IMR-90 (cell line): ENCODE measurements around the gene CXCL11. TPM values are rescaled to one million over a fixed set of nuclear protein-coding genes. Genes with fewer than 3 reads are reported as not detected.

Source experiments
- ATAC-seq: fragments of 200-7000 bp; cut with Tn5 transposase; 2 replicates; pipeline ENCODE4 v1.9.1; 2020; ENCODE audit warnings: low read depth, mild to moderate bottlenecking, moderate library complexity
- BruUV-seq: library from RNA; stranded (reverse); fragments of 400-500 nt; replicated peaks from 2 replicates; lab custom pipeline; 2021; lab: Mats Ljungman, UMichigan
- CTCF ChIA-PET: fragments of 300-600 bp; formaldehyde crosslinking; extraction: SDS; loops from one replicate; lab custom pipeline; 2021; ENCODE audit warnings: antibody characterized with exemption; lab: Yijun Ruan, JAX
- POLR2A ChIA-PET: fragments of 300-600 bp; sonication (Branson Sonifier 250); formaldehyde crosslinking; loops from one replicate; lab custom pipeline; 2022; ENCODE audit warnings: antibody characterized with exemption; ENCODE audit not compliant: unreplicated experiment; lab: Charles Lee
- DNase-seq: peaks from one replicate; pipeline ENCODE4 v3.0.0; 2013
- H2AFZ ChIP-seq: replicated peaks from 2 replicates; pipeline ENCODE3; 2013; ENCODE audit warnings: low read length, mild to moderate bottlenecking; ENCODE audit not compliant: poor library complexity
- H2AK5ac ChIP-seq: 2 replicates; pipeline ENCODE4 v1.6.1; 2013; ENCODE audit warnings: low read depth, low read length, inconsistent platforms
- H2AK9ac ChIP-seq: replicated peaks from 2 replicates; pipeline ENCODE3; 2013; ENCODE audit warnings: mild to moderate bottlenecking, low read depth, low read length, moderate library complexity; ENCODE audit not compliant: poor library complexity
- H2BK120ac ChIP-seq: 2 replicates; pipeline ENCODE4 v1.6.1; 2013; ENCODE audit warnings: low read depth, low read length, inconsistent platforms
- H2BK15ac ChIP-seq: 3 replicates; pipeline ENCODE4 v1.6.1; 2013; ENCODE audit warnings: low read depth, low read length, inconsistent platforms
- H2BK20ac ChIP-seq: 2 replicates; pipeline ENCODE4 v1.6.1; 2013; ENCODE audit warnings: low read depth, mild to moderate bottlenecking, inconsistent platforms, low read length, moderate library complexity
- H2BK5ac ChIP-seq: 2 replicates; pipeline ENCODE4 v1.6.1; 2013; ENCODE audit warnings: mild to moderate bottlenecking, low read depth, low read length, inconsistent platforms; ENCODE audit not compliant: poor library complexity, severe bottlenecking
- H3K14ac ChIP-seq: replicated peaks from 2 replicates; pipeline ENCODE4 v1.6.1; 2013; ENCODE audit warnings: low read depth, low read length, inconsistent platforms
- H3K18ac ChIP-seq: 2 replicates; pipeline ENCODE4 v1.6.1; 2013; ENCODE audit warnings: low read depth, low read length, control low read depth
- H3K23ac ChIP-seq: 2 replicates; pipeline ENCODE4 v1.6.1; 2013; ENCODE audit warnings: low read depth, low read length, inconsistent platforms
- H3K27ac ChIP-seq: 2 replicates; pipeline ENCODE4 v1.5.1; 2013; ENCODE audit warnings: mild to moderate bottlenecking, control low read depth, low read length; ENCODE audit not compliant: insufficient read depth
- H3K27me3 ChIP-seq: 2 replicates; pipeline ENCODE4 v1.6.1; 2013; ENCODE audit warnings: low read length; ENCODE audit not compliant: control insufficient read depth, insufficient read depth
- H3K36me3 ChIP-seq: 2 replicates; pipeline ENCODE4 v1.6.1; 2013; ENCODE audit warnings: low read length, mixed read lengths; ENCODE audit not compliant: control insufficient read depth, insufficient read depth
- H3K4ac ChIP-seq: 2 replicates; pipeline ENCODE4 v1.6.1; 2013; ENCODE audit warnings: low read depth, low read length, inconsistent platforms
- H3K4me1 ChIP-seq: 2 replicates; pipeline ENCODE4 v1.6.1; 2013; ENCODE audit warnings: low read length, mixed read lengths; ENCODE audit not compliant: control insufficient read depth, insufficient read depth
- H3K4me2 ChIP-seq: 2 replicates; pipeline ENCODE4 v1.6.1; 2013; ENCODE audit warnings: low read depth, mild to moderate bottlenecking, control low read depth, low read length, moderate library complexity
- H3K4me3 ChIP-seq: 2 replicates; pipeline ENCODE4 v1.5.1; 2013; ENCODE audit warnings: low read depth, mild to moderate bottlenecking, control low read depth, low read length, moderate library complexity; ENCODE audit not compliant: insufficient read depth
- H3K56ac ChIP-seq: 2 replicates; pipeline ENCODE4 v1.6.1; 2013; ENCODE audit warnings: low read length, inconsistent platforms; ENCODE audit not compliant: insufficient read depth; ENCODE audit errors: extremely low read depth
- H3K79me1 ChIP-seq, 2 experiments: 2 replicates each; pipeline ENCODE4 v1.6.1; 2013; ENCODE audit warnings: low read length in 2 of 2, inconsistent platforms in 1 of 2, low read depth in 1 of 2
- H3K9ac ChIP-seq: 2 replicates; pipeline ENCODE4 v1.6.1; 2013; ENCODE audit warnings: low read depth, low read length, control low read depth
- H3K9me1 ChIP-seq: 2 replicates; pipeline ENCODE4 v1.6.1; 2013; ENCODE audit warnings: low read length, inconsistent platforms; ENCODE audit not compliant: insufficient read depth
- H3K9me3 ChIP-seq: 2 replicates; pipeline ENCODE4 v1.6.1; 2013; ENCODE audit warnings: low read length; ENCODE audit not compliant: control insufficient read depth, insufficient read depth
- H4K20me1 ChIP-seq: 2 replicates; pipeline ENCODE4 v1.6.1; 2013; ENCODE audit warnings: low read length, inconsistent platforms; ENCODE audit not compliant: insufficient read depth
- H4K5ac ChIP-seq: 2 replicates; pipeline ENCODE4 v1.6.1; 2013; ENCODE audit warnings: mild to moderate bottlenecking, low read depth, low read length, control low read depth
- H4K8ac ChIP-seq, 2 experiments: 2 replicates each; pipeline ENCODE4 v1.6.1; 2013; ENCODE audit warnings: low read depth in 2 of 2, low read length in 2 of 2, control low read depth in 1 of 2, inconsistent platforms in 1 of 2
- H4K91ac ChIP-seq: 2 replicates; pipeline ENCODE4 v1.6.1; 2013; ENCODE audit warnings: low read depth, low read length, inconsistent platforms; ENCODE audit not compliant: insufficient read depth
- FOS ChIP-seq: fragments of 150-350 bp; IDR thresholded peaks from 2 replicates; pipeline ENCODE4 v1.6.1; 2016; ENCODE audit warnings: low read depth, low read length
- MAFK ChIP-seq: IDR thresholded peaks from 2 replicates; pipeline ENCODE4 v1.6.1; 2012; ENCODE audit warnings: low read depth, low read length, improper control_type of control experiment
- RAD21 ChIP-seq: IDR thresholded peaks from 2 replicates; pipeline ENCODE4 v1.6.1; 2012; ENCODE audit warnings: low read length, improper control_type of control experiment
- RFX5 ChIP-seq: IDR thresholded peaks from 2 replicates; pipeline ENCODE4 v1.8.0; 2012; ENCODE audit warnings: low read depth, mild to moderate bottlenecking, low read length, moderate library complexity
- SMC3 ChIP-seq: fragments of 150-350 bp; IDR thresholded peaks from 2 replicates; pipeline ENCODE4 v1.6.1; 2016; ENCODE audit warnings: low read depth, mild to moderate bottlenecking, antibody characterized with exemption, low read length, moderate library complexity
- WGBS, 2 experiments: methylation state at CpG; one replicate each; pipeline versions ENCODE4 v1.1.5 to v1.1.7; 2013; ENCODE audit warnings: missing lambda C conversion rate in 2 of 2; ENCODE audit not compliant: insufficient read length in 1 of 2; ENCODE audit errors: extremely low coverage in 2 of 2; 5-methylcytosine and 5-hydroxymethylcytosine counted together
- dilution Hi-C: fragments of 300-500 bp; cut with HindIII; formaldehyde crosslinking; loops from one replicate; pipeline ENCODE4 v1.14.3; 2018; ENCODE audit warnings: low sequenced_read_pairs; ENCODE audit not compliant: unreplicated experiment
- in situ Hi-C: fragments of 300-500 bp; cut with MboI; formaldehyde crosslinking; loops from 3 replicates; pipeline ENCODE4 v1.14.3; 2019; ENCODE audit warnings: low sequenced_read_pairs, inconsistent platforms, mixed read lengths
- intact Hi-C: fragments of 100-400 bp; cut with micrococcal nuclease; formaldehyde crosslinking; loops from 2 replicates; pipeline ENCODE4 v1.10.0; 2022
- polyA plus RNA-seq, 3 experiments: library from polyadenylated mRNA; depleted of rRNA; stranded (reverse); fragments of >200 nt; gene quantifications; 2 replicates each; pipeline ENCODE4 v1.2.3, GENCODE V29; 2012; ENCODE audit warnings: low replicate concordance in 1 of 3
- total RNA-seq: library from RNA; depleted of rRNA; stranded (reverse); fragments of >200 nt; gene quantifications from 2 replicates; pipeline ENCODE4 v1.2.3, GENCODE V29; 2012

CXCL11 gene
- total and polyA plus RNA-seq, 2 of the 4 experiments (the other 2 are of a cell fraction), result under 0.01 TPM; not detected in 1

GRCh38 chr4:76009311-76009710, 26.6 kb downstream of the CXCL11 start:
- H3K79me1 ChIP-seq, result no peaks in the 10 kb centered on the region; a peak in 1 of 4 replicates
- no peak for ATAC-seq
- TF ChIP-seq SMC3, result no peak
- no peak for TF ChIP-seq MAFK
- TF ChIP-seq RFX5, result no peak
- TF ChIP-seq FOS, result no peak
- no peak for TF ChIP-seq RAD21
- no peaks in the 10 kb centered on the region for H3K9me3 ChIP-seq
- BruUV-seq, result no TSS peak
- no peak overlapping the region for H3K4me3 ChIP-seq
- H2BK5ac ChIP-seq, result no peak overlapping the region
- H4K20me1 ChIP-seq, result no peaks in the 10 kb centered on the region
- H3K9me1 ChIP-seq, result peaks cover 13% of the 10 kb centered on the region
- H3K36me3 ChIP-seq, result no peaks in the 10 kb centered on the region
- POLR2A ChIA-PET, result no interaction called here
- no peak for DNase-seq
- dilution Hi-C loops, result no loop called here
- no peak overlapping the region for H3K14ac ChIP-seq
- no peak overlapping the region for H4K8ac ChIP-seq
- no peak overlapping the region for H3K27ac ChIP-seq
- H2BK15ac ChIP-seq, result no peak overlapping the region
- H2AFZ ChIP-seq, result no peak overlapping the region
- CTCF ChIA-PET, result interaction anchor here (1.9 kb wide), 1 partner anchor 13 kb away, joined by 5 read pairs; no protein-coding TSS in a partner anchor
- H2BK20ac ChIP-seq, result no peak overlapping the region
- no peak overlapping the region for H2BK120ac ChIP-seq
- H3K56ac ChIP-seq, result no peak overlapping the region
- H2AK5ac ChIP-seq, result no peak overlapping the region
- intact Hi-C loops, result no loop called here
- H3K23ac ChIP-seq, result no peak overlapping the region
- in situ Hi-C loops, result no loop called here
- H4K91ac ChIP-seq, result no peak overlapping the region
- no peak overlapping the region for H3K4ac ChIP-seq
- peaks cover 19% of the 10 kb centered on the region for H3K4me1 ChIP-seq
- H3K18ac ChIP-seq, result no peak overlapping the region
- no peaks in the 10 kb centered on the region for H3K27me3 ChIP-seq
- no CpG with 5 or more reads among the region's 5 CpGs for WGBS, 2 experiments
- no peak overlapping the region for H3K9ac ChIP-seq
- H3K4me2 ChIP-seq, result no peak overlapping the region
- H4K5ac ChIP-seq, result no peak overlapping the region
- H2AK9ac ChIP-seq, result no peak overlapping the region
